K562 (cell line): ENCODE data around the gene ZNF460. TPM values are rescaled to one million over a fixed set of nuclear protein-coding genes. Genes with fewer than 3 reads are reported as not detected.

Experiments used
- CTCFL ChIP-seq: IDR thresholded peaks from 2 replicates; pipeline ENCODE4 v1.6.1; 2011; ENCODE audit warnings: borderline replicate concordance, low read depth, mild to moderate bottlenecking, moderate library complexity, low read length; ENCODE audit not compliant: insufficient read depth, poor library complexity, severe bottlenecking
- DIDO1 ChIP-seq: fragments of 450-650 bp; IDR thresholded peaks from 2 replicates; pipeline ENCODE4 v1.6.1; 2016; ENCODE audit warnings: low read depth, missing biosample characterization, missing genetic modification characterization
- FOXA3 ChIP-seq, 2 experiments: fragments of 450-650 bp in 1 of 2; sonication (generic) in 1 of 2; formaldehyde crosslinking; IDR thresholded peaks in 1 of 2; conservative IDR thresholded peaks in 1 of 2; 2 replicates each; pipeline versions ENCODE4 v1.4.0 to v1.8.0; 2020 to 2022; ENCODE audit warnings: mild to moderate bottlenecking in 2 of 2, missing genetic modification reagents in 1 of 2
- GATAD2A ChIP-seq: fragments of 450-650 bp; IDR thresholded peaks from 2 replicates; pipeline ENCODE4 v1.6.1; 2017
- GTF2B ChIP-seq: IDR thresholded peaks from 2 replicates; pipeline ENCODE4 v1.6.1; 2011; ENCODE audit not compliant: insufficient read length; ENCODE audit errors: extremely low read depth
- HDAC1 ChIP-seq, 2 experiments: fragments of 450-650 bp; IDR thresholded peaks; 2 replicates each; pipeline ENCODE4 v1.6.1; 2016 to 2017; ENCODE audit warnings: inconsistent platforms in 1 of 2, mild to moderate bottlenecking in 1 of 2, moderate library complexity in 1 of 2
- HNRNPLL ChIP-seq: fragments of 200-400 bp; formaldehyde crosslinking; IDR thresholded peaks from 2 replicates; pipeline ENCODE4 v1.6.1; 2017; ENCODE audit warnings: low read length, low read depth, mild to moderate bottlenecking; ENCODE audit not compliant: poor library complexity, severe bottlenecking
- KLF13 ChIP-seq: fragments of 450-650 bp; IDR thresholded peaks from 2 replicates; pipeline ENCODE4 v1.6.1; 2016; ENCODE audit warnings: missing genetic modification characterization, low read depth, mild to moderate bottlenecking, missing compliant biosample characterization, moderate library complexity, borderline replicate concordance
- MNT ChIP-seq, 2 experiments: fragments of 450-650 bp; conservative IDR thresholded peaks; 2 replicates each; pipeline ENCODE4 v1.6.1; 2017; ENCODE audit warnings: mild to moderate bottlenecking in 2 of 2, moderate library complexity in 2 of 2
- NBN ChIP-seq: fragments of 450-650 bp; IDR thresholded peaks from 2 replicates; pipeline ENCODE4 v1.6.1; 2016; ENCODE audit warnings: low read depth, mild to moderate bottlenecking
- NCOA6 ChIP-seq: fragments of 450-650 bp; IDR thresholded peaks from 2 replicates; pipeline ENCODE4 v1.6.1; 2017; ENCODE audit warnings: mild to moderate bottlenecking
- NR4A1 ChIP-seq, 2 experiments: fragments of 250-450 bp in 1 of 2; fragments of 450-650 bp in 1 of 2; sonication (Bioruptor Pico) in 1 of 2; IDR thresholded peaks; 2 replicates each; pipeline versions ENCODE4 v1.4.0 to v1.6.1; 2016 to 2020; ENCODE audit warnings: mild to moderate bottlenecking in 2 of 2, missing compliant biosample characterization in 1 of 2, missing genetic modification characterization in 1 of 2, moderate library complexity in 1 of 2
- PHF8 ChIP-seq: fragments of 200-600 bp; sonication (generic); IDR thresholded peaks from 2 replicates; pipeline ENCODE4 v1.6.1; 2012; ENCODE audit warnings: mixed run types, mild to moderate bottlenecking, inconsistent platforms, low read length, moderate library complexity, borderline replicate concordance
- POLR2H ChIP-seq: IDR thresholded peaks from 2 replicates; pipeline ENCODE4 v1.6.1; 2016; ENCODE audit warnings: missing genetic modification characterization, low read depth, mild to moderate bottlenecking, control low read depth, missing compliant biosample characterization, moderate library complexity
- SAP30 ChIP-seq: fragments of 200-600 bp; sonication (generic); IDR thresholded peaks from 2 replicates; pipeline ENCODE4 v1.6.1; 2012; ENCODE audit warnings: borderline replicate concordance, low read depth, mild to moderate bottlenecking, moderate library complexity, low read length, control low read depth, inconsistent platforms; ENCODE audit not compliant: insufficient read depth, poor library complexity, severe bottlenecking
- TAF1 ChIP-seq: IDR thresholded peaks from 2 replicates; pipeline ENCODE4 v1.6.1; 2011; ENCODE audit warnings: mild to moderate bottlenecking, low read length, moderate library complexity; ENCODE audit not compliant: insufficient read depth, control insufficient read depth, severe bottlenecking; ENCODE audit errors: extremely low read depth
- TCFL5 ChIP-seq: fragments of 250-450 bp; sonication (Bioruptor Pico); conservative IDR thresholded peaks from 2 replicates; pipeline ENCODE4 v1.6.1; 2021; ENCODE audit warnings: mild to moderate bottlenecking, moderate library complexity, matching md5 sums
- XRCC3 ChIP-seq: fragments of 450-650 bp; IDR thresholded peaks from 2 replicates; pipeline ENCODE4 v1.6.1; 2017; ENCODE audit warnings: mild to moderate bottlenecking, moderate library complexity
- ZNF584 ChIP-seq: fragments of 200-800 bp; sonication (Bioruptor generic); IDR thresholded peaks from 2 replicates; pipeline ENCODE4 v1.6.1; 2016; ENCODE audit warnings: low read depth, mild to moderate bottlenecking, missing genetic modification characterization, missing compliant biosample characterization
- polyA plus RNA-seq, 8 experiments: library from polyadenylated mRNA; depleted of rRNA in 4 of 8; stranded (reverse) in 5 of 8; unstranded in 3 of 8; fragments of >200 nt; fragmentation: Nextera tagmentation in 2 of 8; fragmentation: Illumina TruSeq in 1 of 8; extraction: Ambion mirVana in 2 of 8; extraction: Trizol in 1 of 8; gene quantifications; 2 replicates each; pipeline versions ENCODE4 v1.2.1 to v1.2.3, GENCODE V29; 2011 to 2014; ENCODE audit warnings: inconsistent platforms in 1 of 8, missing spikeins in 1 of 8
- total RNA-seq, 7 experiments: library from RNA; depleted of rRNA in 6 of 7; stranded (reverse); fragments of >200 nt in 6 of 7; fragmentation: Illumina TruSeq in 2 of 7; extraction: Trizol in 2 of 7; gene quantifications; 2 replicates each; pipeline versions ENCODE4 v1.2.1 to v1.2.3, GENCODE V29; 2011 to 2021; ENCODE audit warnings: low replicate concordance in 1 of 7
- TF ChIP-seq, protein P1 (sequence below), 2 experiments: fragments of 450-650 bp in 1 of 2; sonication (generic) in 1 of 2; formaldehyde crosslinking; conservative IDR thresholded peaks; 2 replicates each; pipeline versions ENCODE4 v1.4.0 to v1.8.1; 2020 to 2022; ENCODE audit warnings: mild to moderate bottlenecking in 1 of 2, missing genetic modification reagents in 1 of 2

The ZNF460 gene
- total and polyA plus RNA-seq, 9 of the 15 experiments (the other 6 are each of a cell fraction or from before 2014, with no cell fraction given) = 0.45 to 36.2 (median 16.6) TPM

DNA sequence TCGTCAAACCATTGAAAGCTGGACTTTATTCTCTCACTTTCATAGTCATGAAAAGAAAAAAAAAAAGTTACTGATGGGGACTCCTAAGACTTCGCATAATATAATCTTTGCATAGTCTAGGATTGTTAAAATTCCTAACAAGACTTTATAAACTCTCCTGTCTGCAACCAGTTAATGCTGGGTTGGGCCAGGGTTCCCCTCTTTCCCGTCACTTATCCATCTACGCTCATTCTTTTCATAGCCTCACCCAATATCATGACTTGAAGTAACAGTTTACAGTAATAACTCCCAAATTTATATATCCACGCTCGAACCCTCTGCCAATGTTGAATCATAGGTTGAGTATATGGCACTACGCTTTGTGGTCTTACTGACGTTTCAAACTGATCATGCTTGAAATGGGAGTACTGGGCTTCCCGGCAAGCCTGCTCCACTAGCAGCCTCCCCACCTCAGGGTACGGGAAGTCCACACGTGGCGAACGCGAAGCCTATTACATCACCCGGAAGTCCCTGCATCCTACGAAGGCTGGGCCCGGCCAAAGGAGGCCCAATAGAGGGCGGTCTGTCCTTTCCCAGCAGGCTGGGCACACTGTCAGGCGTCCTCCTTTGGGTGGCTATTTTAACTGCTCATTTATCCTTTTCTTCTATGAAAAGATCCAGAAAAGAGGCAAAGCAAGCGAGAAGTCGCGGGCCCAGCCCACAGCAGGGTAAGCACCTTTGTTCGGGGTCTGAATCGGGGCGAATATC, 694 bp upstream of the ZNF460 start (continued):
- TF ChIP-seq NBN (0 out of 2 replicates have a peak, but pooled peaks have one; percentile 30), NR4A1 (CRISPR knock-in tag; IDR thresholded peaks at IDR 0.05) (no peak), NR4A1 (tag; IDR thresholded peaks at IDR 0.05) (no peak), XRCC3 (no peak), TAF1 (peak; percentile 69), MNT (conservative IDR thresholded peaks at IDR 0.05) (peak; percentile 91 to 94), GTF2B (peak; percentile 49), GATAD2A (no peak), TCFL5 (CRISPR knock-in tag) (no peak), HDAC1 (IDR thresholded peaks at IDR 0.05) (peak in 1 of 2 experiments; percentile 74; a peak in 2 of 4 replicates), HNRNPLL (no peak), DIDO1 (tag) (no peak), NCOA6 (no peak), ZNF584 (CRISPR knock-in tag) (peak; percentile 64; the same call in 1 of the 2 replicates), CTCFL (peak; percentile 91), FOXA3 (CRISPR knock-in tag; conservative IDR thresholded peaks at IDR 0.05 in 1 of 2, IDR thresholded peaks at IDR 0.05 in 1 of 2) (no peak), SAP30 (no peak), POLR2H (tag) (peak; percentile 95), PHF8 (peak; percentile 96), KLF13 (tag) (0 out of 2 replicates have a peak, but pooled peaks have one; percentile 20)
- TF ChIP-seq, protein P1, sequence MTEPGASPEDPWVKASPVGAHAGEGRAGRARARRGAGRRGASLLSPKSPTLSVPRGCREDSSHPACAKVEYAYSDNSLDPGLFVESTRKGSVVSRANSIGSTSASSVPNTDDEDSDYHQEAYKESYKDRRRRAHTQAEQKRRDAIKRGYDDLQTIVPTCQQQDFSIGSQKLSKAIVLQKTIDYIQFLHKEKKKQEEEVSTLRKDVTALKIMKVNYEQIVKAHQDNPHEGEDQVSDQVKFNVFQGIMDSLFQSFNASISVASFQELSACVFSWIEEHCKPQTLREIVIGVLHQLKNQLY (CRISPR knock-in tag; conservative IDR thresholded peaks at IDR 0.05) = peak in 1 of 2 experiments; percentile 66; a peak in 1 of 4 replicates
